GOT3 (cell line): ENCODE data around the gene KMT2B.
"Not testable (repeated sequence)": the region's sequence is repeated elsewhere in the genome, so short reads cannot be mapped to it uniquely, and the experiment has no call there.

Source experiments
- DNase-seq: peaks from one replicate; lab custom pipeline; 2025; ENCODE audit warnings: mixed read lengths; lab: John Stamatoyannopoulos, UW

The KMT2B gene

DNA sequence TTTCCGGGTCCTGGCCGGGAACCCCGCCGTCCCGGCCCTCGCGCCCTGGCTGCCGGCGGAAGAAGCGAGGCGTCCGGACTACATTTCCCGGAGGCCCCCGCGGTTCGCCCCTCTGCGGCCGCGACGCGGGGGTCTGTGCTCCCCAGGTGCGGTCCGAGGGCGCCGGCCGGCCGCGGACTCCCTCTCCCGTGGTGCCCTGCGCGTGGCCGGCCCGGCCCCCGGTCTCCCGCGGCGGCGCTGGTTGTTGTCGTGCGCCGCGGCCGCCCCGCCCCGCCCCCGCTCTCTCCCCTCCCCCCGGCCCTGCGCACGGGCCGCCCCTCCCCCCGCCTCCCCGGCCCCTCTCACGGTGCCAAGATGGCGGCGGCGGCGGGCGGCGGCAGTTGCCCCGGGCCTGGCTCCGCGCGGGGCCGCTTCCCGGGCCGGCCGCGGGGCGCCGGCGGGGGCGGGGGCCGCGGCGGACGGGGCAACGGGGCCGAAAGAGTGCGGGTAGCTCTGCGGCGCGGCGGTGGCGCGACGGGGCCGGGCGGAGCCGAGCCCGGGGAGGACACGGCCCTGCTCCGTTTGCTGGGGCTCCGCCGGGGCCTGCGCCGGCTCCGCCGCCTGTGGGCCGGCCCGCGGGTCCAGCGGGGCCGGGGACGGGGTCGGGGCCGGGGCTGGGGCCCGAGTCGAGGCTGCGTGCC lies at the start of gene KMT2B:
TSS of gene KMT2B (plus strand) at position 339 of the 680 bp plus-strand sequence. CDS start at position 355, 16 bp downstream.
- no peak for DNase-seq

DNA sequence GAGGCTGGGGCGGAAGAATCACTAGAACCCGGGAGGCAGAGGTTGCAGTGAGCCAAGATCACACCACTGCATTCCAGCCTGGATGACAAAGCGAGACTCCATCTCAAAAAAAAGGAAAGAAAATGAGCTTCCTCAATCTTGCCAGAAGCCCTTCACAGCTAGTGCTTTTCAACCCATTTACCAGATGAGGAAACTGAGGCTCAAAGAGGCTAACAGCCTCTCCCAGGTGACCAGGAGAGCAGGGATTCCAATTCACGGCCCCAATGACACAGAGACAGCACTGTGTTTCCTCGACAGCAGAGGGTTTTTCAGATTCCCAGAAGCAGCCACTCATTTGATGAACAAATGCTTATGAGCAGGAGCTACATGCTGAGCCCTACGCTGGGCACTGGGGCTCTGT lies 48.2 kb upstream of the KMT2B start:
- DNase-seq: no peak

GRCh38 chr19:35669974-35670373 lies 47.8 kb upstream of the KMT2B start:
- DNase-seq: no peak

GRCh38 chr19:35670686-35671085 lies 47.1 kb upstream of the KMT2B start:
- DNase-seq: no peak

GRCh38 chr19:35671818-35672217 lies 46.0 kb upstream of the KMT2B start:
- no peak for DNase-seq

DNA sequence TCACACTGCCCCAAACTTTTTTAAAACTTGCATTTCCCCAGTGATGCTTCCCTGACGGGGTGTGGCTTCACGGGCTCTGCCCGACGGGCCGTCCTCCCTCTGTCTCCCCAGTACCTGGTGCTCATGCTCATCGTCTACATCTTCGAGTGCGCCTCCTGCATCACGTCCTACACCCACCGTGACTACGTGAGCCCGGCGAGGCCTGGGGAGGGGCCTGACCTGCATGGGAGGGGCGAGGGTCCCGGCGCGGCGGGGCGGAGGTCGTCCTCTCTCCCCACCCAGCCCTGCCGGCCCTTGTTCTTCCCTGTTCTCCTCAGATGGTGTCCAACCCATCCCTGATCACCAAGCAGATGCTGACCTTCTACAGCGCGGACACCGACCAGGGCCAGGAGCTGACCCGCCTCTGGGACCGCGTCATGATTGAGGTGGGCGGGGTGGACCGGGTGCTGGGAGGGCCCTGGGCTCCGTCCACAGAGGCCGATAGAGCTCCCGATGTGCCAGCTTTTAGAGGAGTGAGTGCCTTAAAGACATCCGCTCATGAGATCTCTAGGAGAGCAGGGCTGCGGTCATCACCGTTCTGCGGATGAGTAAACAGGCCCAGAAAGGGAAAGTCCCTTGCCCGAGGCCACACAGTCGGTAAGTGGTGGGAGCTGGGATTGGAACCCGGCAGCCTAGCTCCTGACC lies 44.5 kb upstream of the KMT2B start:
- DNase-seq: no peak

DNA sequence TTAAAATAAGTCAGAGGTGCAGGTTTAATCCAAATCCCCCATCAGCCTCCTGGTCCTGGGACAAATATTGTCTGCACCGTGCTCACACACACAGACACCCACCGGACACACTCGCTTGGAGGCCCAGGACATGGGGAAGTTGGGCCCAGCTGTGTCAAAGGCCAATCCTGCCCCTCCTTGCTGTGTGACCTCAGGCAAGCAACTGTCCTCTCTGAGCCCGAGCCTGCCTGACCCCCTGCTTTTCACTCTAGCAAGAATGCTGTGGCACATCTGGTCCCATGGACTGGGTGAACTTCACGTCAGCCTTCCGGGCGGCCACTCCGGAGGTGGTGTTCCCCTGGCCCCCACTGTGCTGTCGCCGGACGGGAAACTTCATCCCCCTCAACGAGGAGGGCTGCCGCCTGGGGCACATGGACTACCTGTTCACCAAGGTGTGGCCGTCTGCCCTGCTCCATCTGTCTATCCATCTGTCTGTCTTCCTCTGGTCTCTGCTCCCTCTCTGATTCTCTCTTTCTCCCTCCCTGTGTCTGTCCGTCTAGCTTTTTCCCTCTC lies 42.1 kb upstream of the KMT2B start:
- no peak for DNase-seq

DNA sequence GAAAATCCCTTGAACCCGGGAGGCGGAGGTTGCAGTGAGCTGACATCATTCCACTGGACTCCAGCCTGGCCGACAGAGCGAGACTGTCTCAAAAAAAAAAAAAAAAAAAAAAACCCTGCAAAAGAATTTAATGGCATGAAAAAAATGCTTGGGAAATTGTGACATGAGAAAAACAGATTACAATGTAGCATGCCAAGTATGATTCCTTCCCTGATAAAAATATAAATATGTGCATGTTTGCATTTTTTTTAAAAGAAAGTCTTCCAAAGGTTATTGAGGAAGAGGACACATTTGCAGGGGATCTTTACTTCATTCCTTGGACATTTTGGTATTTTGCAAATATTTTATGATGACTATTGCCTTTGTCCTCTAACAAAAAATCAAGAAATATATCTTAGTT lies 28.0 kb upstream of the KMT2B start:
- no peak for DNase-seq

DNA sequence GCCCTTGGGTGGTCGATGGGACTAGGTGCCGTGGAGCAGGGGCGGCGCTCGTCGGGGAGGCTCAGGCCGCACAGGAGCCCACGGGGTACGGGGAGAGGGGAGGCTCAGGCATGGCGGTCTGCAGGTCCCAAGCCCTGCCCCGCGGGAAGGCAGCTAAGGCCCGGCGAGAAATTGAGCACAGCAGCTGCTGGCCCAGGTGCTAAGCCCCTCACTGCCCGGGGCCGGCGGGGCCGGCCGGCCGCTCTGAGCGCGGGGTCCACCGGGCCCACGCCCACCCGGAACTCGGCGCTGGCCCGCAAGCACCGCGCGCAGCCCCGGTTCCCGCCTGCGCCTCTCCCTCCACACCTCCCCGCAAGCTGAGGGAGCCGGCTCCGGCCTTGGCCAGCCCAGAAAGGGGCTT lies 26.7 kb upstream of the KMT2B start:
- DNase-seq: not testable (repeated sequence)

- DNase-seq: no peak
Observed at GRCh38 chr19:35692010-35692409, 25.8 kb upstream of the KMT2B start.

GRCh38 chr19:35693422-35693821 lies 24.4 kb upstream of the KMT2B start:
- DNase-seq: no peak

DNA sequence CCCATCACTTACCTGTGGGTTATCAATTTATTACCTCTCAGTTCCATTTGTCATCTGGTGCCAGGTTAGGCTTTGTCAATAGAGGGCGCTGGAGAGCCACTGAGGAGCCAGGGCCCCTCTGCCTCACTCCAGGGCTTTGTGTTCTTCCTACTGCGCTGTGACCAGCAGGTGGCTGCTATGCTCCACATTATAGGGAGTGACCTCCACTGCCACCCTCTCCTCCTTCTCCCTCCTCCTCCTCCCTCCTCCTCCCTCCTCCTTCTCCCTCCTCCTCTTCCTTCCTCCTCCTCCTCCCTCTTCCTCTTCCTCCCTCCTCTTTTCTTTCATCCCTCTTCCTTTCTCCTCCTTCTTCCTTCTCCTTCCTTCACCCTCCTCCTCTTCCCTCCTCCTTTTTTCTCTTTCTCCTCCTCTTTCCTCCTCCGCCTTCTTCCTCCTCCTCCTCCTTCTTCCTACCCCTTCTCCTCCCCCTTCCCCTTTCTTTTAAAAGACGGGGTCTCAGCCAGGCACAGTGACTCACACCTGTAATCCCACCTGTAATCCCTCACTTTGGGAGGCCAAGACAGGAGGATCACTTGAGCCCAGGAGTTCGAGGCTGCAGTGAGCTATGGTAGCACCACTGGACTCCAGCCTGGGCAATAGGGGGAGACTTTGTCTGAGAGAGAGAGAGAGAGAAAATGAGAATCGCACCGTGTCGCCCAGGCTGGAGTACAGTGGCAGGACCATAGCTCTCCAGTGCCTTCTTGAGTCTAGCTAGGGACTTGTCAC lies 23.8 kb upstream of the KMT2B start:
- peak; percentile 23 for DNase-seq

DNA sequence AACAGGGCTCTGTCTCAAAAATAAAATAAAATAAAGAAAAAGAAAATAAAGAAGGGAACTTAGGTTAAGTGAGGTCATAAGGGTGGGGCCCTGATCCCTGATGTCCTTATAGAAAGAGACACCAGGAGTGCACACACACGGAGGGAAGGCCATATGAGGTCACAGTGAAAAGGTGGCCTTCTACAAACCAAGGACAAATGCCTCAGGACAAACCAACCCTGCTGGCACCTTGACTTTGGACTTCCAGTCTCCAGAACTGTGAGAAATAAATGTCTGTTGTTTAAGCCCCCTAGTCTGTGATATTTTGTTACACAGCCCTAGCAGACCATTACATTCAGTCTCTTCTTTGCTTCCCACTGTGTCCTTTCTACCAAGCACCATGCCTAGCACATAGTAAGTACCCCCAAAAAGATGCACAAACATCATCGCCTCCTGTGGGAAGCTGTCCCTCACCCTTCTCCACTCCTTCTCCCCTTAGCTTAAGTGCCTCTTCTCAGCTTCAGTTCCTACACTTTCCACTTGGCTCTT lies 21.8 kb upstream of the KMT2B start:
- DNase-seq: no peak

- no peak for DNase-seq
Observed at GRCh38 chr19:35696835-35697234, 21.0 kb upstream of the KMT2B start.

DNA sequence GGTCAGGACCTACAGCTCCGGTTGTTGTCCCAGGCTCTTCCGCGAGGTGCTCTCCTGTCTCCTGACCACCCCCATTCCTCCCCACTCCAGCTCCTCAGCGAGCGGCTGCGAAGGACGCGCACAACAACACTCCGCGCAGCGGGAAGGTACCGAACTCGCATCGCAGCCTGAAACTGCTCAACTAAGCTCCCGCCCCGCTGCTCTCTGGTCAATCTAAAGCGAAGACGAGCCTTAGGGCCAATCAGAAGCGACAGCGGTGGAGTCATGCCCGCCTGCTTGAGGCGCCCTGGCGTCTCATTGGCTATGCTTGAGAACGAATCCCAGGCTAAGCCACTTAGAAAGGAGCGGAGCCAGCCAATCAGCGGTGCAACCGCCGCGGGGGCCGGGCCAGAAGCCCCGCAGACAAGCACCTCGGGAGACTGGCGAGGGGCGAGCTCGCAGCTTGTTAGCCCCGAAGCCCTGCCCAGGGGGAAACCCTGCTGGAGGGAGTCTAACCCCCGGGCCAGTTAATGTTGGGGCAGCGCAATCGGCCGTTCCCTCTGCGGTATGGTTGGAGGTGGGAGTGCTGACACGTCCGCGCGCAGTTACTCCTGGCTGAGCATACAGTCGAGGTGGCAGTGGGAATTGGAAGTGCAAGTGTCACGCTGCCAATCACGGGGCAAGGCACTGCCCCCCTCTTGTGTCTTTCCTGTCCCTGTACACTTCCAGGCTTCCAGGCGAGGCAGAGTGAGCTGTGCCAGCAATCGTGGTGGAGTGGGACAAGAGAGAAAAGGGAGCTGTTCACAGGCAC lies 15.4 kb upstream of the KMT2B start:
- DNase-seq: peak; percentile 70

DNA sequence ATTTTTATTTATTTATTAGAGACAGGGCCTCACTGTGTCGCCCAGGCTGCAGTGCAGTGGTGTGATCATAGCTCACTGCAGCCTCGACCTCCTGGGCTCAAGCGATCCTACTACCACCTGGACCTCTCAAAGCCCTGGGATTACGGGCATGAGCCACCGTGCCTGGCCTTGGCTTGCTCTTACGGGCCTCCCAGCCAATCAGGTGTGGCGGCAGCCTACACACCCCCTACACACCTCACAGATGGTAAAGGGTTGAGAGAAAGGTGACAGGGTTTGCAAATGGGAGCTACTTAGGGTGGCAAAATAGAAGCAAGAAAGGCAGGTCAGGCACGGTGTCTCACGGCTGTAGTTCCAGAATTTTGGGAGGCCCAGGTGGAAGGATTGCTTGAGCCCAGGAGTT lies 14.5 kb upstream of the KMT2B start:
- DNase-seq: no peak

DNA sequence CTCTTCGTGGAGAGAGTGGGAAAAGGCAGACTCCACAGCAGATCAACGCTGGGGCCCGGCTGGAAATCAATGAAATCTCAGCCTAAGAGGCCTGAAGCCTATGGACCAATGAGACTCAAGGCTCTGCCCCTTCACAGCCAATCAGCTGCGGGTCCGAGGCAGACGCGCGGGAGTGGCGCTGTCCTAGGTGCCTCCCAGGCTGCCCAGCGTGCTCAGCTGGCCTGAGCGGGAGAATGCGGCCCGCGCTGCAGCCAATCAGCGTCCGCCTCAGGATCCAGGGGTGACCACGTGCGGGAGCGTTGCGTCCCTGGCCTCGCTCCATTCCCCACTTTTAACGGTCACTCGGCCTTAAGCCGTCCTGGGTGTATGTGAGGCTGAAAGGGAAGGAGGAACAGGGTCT lies 13.6 kb upstream of the KMT2B start, which contains the start of gene ZBTB32:
TSS of gene ZBTB32 (plus strand) at position 341 of the 400 bp plus-strand sequence. CDS start 10,069 bp downstream, outside the sequence.
- DNase-seq: no peak

DNA sequence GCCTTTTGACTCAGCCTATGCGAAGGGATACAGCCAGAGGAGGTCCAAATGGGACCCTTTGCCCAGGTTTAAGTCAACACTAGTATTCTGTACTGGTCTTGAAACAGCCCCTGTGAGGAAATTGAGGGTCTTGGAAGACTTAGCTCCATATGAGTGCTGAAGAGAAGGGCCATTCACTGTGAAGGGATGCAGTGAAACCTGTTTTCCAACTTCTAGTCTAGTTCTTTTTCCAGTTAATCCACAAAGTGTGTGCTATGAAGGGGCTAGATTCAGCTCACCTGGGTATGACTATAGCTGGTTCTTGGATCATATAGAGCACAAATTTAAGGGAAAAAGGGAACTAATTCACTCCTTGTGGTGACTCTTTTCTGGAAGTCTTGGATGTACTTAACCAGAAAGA lies 9.4 kb upstream of the KMT2B start:
- DNase-seq: no peak

GRCh38 chr19:35710784-35711723 lies 6.7 kb upstream of the KMT2B start:
- DNase-seq: no peak
